Left forelimb (tissue), 1 donor: Measurements from ENCODE around the gene GTPBP10.
"Not testable (repeated sequence)": the region's sequence is repeated elsewhere in the genome, so short reads cannot be mapped to it uniquely, and the experiment has no call there.

Experiments used
- DNase-seq: peaks from one replicate; pipeline ENCODE4 v3.0.0-alpha.2; 2018; ENCODE audit warnings: low spot score

The GTPBP10 gene

GRCh38 chr7:90346336-90347125, at the start of gene GTPBP10:
GTPBP10 (plus strand) TSS chr7:90346716; CDS start chr7:90346742, 26 bp downstream.
- DNase-seq: peak; percentile 96

DNA sequence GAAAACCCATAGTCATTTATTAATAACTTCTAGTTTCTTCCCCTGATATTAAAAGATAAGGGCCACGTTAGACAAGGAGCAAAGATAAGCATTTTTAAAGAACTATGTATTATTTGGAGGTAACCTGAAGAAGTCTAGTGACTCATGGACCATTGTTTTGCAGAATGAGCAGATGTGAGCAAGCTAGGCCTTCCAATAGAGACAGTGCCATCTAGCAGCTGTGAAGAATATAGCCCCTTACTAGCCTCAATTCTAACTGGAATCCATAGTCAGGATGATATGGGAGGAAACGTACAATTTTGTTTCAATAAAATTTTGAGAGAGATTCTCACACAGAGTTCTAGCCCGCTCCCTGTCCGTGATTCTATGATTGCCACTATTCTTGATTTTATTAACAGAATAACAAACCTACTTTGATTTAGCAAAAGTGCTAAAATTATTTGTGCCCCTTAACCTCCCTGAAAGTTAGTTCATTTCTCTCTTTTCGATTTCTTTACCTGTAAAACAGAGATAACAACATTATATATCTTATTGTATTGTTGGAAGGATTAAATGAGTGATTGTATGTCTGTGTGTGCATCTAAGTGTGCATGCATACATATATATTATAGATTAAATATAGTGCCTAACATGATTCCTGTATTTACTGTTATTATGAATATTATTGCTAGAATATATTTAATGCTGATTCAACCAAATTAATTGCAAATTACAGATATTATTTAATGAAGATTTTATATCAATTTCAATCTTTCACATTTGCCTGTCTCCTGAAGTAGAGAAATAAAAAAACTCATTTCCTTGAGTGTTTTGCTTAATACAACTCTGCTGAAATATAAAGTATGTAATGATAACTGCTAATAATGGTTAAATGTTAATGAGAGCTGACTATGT, 48.1 kb upstream of the GTPBP10 start:
- DNase-seq: no peak

GRCh38 chr7:90303241-90303640, 43.3 kb upstream of the GTPBP10 start:
- no peak for DNase-seq

DNA sequence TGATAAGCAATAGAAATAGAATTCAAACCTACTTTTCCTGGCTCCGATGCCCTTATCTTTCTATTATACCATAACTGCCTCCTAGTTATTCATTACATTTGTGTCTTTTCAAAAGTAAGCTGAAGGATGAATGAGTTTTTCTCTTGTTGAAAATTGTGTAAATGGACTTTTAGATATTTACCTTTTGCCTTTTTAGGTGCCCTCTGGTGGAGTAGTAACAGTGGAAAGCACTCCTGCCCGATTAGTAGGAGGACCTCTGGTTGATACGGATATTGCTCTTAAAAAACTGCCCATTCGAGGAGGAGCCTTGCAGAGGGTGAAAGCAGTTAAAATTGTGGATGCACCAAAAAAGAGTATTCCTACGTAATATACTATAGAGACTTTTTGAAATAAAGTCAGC, 36.6 kb upstream of the GTPBP10 start:
- no peak for DNase-seq

DNA sequence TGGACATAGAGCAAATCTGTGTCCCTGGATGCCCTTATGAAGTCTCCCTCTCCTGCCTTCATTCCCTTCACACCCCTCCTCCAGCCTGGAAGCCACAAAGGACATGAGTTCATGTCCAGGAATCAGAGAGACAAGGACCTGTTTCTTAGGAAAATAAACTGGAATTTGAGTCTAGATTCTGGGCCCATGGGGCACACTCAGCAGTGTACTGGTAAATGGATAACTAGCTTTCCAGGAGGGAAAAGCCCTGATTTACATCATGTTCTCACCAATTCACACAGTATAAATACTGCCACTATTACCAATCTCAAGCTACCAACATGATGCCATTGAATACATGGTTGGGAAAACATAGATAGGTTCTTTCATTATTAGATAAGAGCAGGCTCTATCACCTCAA, 35.3 kb upstream of the GTPBP10 start:
- no peak for DNase-seq

DNA sequence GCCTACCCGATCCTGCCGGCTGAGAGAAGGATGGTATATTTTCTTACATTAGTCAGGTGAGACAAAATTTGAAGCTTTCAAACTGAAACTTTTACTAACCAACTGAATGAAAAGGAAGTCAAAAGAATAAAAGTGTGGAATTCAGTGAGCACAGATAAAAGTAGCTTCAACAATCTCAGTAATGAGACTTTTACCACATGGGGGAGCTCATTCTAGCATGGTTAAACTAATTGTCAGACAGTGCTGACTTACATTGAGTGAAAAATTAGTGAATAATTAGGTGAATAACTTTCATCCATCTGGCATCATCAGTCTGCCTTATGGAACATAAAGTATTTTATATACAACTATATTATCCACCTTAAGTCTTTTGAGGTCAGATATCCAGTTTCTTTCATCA, 33.8 kb upstream of the GTPBP10 start:
- no peak for DNase-seq

- DNase-seq: no peak
These were observed 32.6 kb upstream of the GTPBP10 start for GRCh38 chr7:90313907-90314306.

DNA sequence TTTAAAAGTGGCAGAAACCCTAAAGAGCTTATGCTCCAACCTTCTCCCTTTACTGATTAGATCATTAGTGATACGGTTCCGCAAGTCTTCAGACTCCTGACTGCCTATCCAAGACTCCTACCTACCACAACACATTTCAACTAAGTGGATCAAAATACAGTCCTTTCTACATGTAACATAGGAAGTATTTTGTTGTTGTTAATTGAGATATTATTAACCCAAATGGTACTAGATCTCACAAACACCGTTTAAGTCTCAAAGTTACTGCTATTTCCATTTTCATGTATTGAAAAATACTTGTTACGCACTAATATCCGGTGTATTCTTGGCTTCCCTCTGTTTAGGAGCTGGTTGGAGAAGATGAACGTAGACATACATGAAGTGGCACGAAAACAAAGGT, 26.5 kb upstream of the GTPBP10 start:
- DNase-seq: no peak

- no peak for DNase-seq
These were observed 26.1 kb upstream of the GTPBP10 start for GRCh38 chr7:90320418-90320800.

- DNase-seq: no peak
These were observed 25.6 kb upstream of the GTPBP10 start, which contains the start of gene FAM237B for GRCh38 chr7:90320801-90321494. FAM237B (minus strand) TSS chr7:90321304; CDS start chr7:90319748, 1,556 bp downstream.

GRCh38 chr7:90322837-90323236, 23.7 kb upstream of the GTPBP10 start:
- DNase-seq: no peak

GRCh38 chr7:90326500-90326899, 20.0 kb upstream of the GTPBP10 start:
- no peak for DNase-seq

DNA sequence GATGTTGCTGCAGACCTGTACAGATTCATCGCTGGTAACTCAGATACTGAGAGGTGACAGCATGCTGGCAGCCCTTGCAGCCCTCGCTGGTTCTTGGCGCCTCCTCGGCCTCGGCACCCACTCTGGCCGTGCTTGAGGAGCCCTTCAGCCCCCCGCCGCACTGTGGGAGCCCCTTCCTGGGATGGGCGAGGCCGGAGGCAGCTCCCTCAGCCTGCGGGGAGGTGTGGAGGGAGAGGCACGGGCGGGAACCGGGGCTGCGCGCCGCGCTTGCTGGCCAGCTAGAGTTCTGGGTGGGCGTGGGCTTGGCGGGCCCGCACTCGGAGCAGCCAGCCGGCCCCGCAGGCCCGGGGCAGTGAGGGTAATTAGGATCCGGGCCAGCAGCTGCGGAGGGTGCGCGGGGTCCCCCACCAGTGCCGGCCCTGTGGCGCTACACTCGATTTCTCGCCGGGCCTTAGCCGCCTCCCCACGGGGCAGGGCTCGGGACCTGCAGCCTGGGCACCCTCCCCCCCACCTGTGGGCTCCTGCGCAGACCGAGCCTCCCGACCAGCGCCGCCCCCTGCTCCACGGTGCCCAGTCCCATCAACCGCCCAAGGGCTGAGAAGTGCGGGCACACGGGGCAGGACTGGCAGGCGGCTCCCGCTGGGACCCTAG, 12.2 kb upstream of the GTPBP10 start:
- DNase-seq: no peak

DNA sequence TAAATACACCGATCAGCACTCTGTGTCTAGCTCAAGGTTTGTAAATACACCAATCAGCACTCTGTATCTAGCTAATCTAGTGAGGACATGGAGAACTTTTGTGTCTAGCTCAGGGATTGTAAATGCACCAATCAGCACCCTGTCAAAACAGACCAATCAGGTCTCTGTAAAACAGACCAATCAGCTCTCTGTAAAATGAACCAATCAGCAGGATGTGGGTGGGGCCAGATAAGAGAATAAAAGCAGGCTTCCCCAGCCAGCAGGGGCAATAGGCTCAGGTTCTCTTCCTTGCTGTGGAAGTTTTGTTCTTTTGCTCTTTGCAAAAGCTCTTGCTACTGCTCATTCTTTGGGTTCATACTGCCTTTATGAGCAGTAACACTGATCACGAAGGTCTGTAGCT, 11.6 kb upstream of the GTPBP10 start:
- not testable (repeated sequence) for DNase-seq

GRCh38 chr7:90337106-90337505, 9.4 kb upstream of the GTPBP10 start:
- no peak for DNase-seq

- DNase-seq: no peak
These were observed 1.5 kb upstream of the GTPBP10 start for GRCh38 chr7:90345016-90345415.

DNA sequence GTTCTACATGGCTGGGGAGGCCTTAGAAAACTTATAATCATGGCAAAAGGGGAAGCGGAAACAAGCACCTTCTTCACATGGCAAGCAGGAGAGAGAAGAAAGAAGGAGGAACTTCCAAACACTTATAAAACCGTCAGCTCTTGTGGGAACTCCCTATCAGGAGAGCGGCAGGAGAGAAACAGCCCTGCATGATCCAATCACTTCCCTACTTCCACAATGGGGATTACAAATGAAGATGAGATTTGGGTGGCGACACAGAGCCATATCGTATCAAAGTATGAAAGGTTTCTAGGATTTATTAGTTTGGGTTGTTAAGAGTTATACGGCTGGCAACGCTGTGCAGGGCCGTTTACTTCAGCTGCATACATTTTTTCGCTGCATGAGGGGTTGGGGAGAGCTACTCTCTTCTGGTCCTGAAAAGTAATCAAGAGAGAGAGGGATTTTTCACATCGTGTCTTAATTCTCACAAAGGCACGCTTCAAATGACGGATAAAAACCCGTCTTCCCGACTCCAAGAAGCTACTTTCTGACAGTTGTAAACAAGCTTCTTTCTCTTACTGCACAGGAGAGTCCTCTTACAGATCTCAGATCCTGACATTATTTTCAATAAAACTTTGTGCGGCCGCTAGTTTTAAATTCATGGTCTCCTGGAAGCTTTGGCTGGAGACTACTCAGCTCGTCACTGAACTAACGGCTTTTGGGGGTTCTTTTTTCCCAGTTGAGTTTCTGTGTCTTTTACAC, 751 bp upstream of the GTPBP10 start:
- DNase-seq: no peak

DNA sequence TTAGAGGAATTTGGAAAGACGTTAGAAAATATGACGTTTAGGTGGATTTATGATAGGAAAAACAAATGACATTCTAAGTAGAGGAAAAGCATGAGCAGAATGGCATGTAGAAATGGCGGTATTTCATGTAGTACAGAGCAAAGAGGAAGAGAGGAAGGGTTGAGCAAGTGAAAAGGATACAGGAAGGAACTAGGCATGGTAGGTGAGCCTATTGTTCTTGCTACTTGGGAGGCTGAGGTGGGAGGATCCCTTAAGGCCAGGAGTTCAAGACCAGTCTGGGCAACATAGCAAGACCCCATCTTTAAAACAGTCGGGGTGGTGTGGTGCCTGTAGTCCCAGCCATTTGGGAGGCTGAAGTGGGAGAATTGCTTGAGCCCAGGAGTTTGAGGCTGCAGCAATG, 1.2 kb downstream of the GTPBP10 start:
- no peak for DNase-seq

- no peak for DNase-seq
These were observed 2.8 kb downstream of the GTPBP10 start for GRCh38 chr7:90349305-90349704.

GRCh38 chr7:90350032-90350431, 3.5 kb downstream of the GTPBP10 start:
- DNase-seq: not testable (repeated sequence)

DNA sequence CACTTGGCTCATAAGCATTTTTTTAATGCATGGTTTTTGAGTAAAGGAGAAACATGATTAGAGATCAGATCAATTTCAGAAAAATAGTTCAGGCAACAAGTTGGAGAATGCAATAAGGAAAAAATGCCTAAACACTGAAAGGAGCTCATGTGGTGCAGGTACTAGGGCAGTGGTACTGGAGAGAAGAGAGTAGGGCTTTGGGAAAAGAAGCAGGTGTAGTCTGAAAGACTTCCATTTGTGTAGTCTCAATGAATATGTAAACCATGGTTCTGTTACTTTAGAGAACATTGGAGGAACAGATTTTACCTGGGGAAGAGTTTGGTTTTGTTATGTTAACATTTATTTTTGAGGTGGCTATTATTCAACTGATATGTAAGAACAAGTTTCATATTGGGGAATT, 5.5 kb downstream of the GTPBP10 start:
- DNase-seq: no peak
